HG02798 (cell line): ENCODE measurements around the gene TCF3.
"Not testable (repeated sequence)": the region's sequence is repeated elsewhere in the genome, so short reads cannot be mapped to it uniquely, and the experiment has no call there.

ENCODE experiments used
- ATAC-seq: cut with Tn5 transposase; IDR thresholded peaks from one replicate; pipeline ENCODE4 v1.9.1; 2021; ENCODE audit warnings: mild to moderate bottlenecking; ENCODE audit not compliant: unreplicated experiment, poor library complexity

The TCF3 gene

DNA sequence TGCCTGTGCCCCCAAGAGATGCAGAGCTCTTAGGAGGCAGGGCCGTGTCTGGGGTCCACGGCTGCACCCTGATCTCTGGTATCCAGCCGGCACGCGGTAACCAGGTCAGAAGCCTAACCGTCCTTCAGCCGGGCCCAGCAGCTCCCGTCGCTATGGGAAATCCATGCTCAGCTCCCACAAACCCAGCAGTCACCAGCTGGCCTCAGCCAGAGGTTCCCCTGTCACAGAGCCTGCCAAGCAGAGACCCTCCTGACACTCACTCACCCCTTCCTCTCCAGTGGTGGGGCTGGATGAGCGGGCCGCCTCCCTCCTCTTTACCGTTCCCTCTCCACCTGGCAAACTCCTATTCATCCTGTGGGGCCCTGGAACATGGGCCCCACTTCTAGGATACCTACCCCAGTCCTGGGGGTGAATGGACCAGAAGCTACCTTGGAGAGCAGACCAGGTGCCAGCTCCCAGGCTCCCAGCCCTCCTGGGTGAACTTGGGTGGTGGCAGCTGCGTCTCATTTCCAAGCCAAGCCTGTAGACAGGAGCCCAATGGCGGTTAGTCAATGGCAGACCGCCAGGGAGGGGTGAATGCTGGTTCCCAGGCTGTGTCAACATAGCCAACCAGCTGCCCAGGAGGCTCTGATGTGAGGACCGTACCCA is 21.4 kb upstream of the TCF3 start:
- no peak for ATAC-seq

DNA sequence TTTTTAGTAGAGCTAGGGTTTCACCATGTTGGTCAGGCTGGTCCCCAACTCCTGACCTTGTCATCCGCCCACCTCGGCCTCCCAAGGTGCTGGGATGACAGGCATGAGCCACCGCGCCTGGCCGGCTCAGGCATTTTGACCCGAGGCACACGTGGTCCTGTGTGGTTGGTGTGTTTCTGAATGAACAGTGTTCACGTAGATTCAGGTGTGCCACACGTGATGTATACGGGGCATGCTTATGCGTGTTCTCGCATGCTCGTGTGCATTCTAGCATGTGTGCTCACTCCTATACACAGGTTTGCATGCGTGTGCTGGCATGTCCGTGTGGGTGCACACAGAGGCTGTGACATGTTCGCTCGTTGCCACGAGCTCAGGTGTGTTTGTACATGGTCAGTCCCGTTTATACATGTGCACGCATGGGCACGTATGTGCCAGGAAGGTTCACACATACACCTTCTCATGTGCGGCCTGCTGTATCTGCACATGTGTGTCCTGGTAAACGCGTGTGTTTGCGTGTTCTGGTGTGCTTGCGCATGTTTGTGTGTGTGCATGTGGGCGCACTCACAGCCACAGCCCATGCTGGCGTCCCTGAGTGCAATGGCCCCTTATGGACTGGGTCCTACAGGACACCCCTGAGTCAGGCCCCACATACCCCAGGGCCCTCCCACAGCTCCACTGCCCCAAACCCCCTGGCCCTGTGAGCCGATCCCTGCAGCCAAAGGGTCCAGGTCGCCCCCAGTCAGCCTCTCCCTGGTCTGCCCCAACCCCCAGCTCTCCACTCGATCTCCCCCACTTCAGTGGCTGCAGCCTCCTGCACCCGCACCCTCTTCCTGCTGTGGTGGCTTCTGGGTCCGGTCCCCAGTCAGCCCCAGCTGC is 20.6 kb upstream of the TCF3 start:
- ATAC-seq: no peak

DNA sequence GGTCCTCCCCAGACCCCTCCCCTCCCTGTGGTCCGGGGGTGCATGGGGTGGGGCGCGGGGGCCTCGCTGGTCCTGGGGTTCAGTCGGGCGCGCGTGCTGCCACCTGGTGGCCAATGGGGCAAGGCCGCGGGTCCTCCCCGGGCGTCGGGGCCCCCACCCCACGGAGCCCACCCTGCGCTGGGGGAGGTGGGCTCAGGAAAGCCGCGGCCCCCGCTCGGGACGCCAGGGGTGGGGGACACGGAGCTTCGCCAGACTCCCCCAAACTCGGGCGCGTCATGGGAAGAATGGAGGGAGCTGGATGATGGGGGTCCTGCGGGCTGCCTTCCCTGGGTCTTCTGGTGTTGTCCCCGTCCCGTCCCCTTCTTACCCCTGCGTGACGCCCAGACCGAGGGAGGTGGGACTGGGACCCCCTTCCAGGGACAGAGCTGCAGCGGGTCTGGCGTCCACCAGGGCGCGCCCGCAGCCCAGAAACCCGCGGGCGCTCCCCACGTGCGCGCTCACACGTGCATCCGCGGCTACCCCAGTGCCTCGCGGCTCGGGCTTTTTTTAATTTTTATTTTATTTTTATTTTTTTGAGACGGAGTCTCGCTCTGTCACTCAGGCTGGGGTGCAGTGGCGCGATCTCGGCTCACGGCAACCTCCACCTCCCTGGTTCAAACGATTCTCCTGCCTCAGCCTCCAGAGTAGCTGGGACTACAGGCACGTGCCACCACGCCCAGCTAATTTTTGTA is 19.8 kb upstream of the TCF3 start:
- no peak for ATAC-seq

DNA sequence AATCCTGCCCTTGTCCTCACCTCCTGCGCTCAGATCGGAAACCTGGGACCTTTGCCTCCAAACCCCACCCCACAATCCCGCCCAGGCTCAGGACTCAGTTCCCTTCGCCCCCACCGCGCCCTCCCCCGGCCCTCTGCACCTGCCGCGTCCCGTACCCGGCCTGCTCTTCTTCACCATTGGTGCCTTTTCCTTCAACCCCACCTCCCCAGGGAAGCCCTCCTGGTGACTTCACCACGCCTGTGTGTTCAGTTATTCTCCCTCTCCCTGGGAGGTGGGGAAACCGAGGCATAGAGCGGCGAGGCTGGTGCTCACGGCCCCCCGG is 19.3 kb upstream of the TCF3 start:
- no peak for ATAC-seq

DNA sequence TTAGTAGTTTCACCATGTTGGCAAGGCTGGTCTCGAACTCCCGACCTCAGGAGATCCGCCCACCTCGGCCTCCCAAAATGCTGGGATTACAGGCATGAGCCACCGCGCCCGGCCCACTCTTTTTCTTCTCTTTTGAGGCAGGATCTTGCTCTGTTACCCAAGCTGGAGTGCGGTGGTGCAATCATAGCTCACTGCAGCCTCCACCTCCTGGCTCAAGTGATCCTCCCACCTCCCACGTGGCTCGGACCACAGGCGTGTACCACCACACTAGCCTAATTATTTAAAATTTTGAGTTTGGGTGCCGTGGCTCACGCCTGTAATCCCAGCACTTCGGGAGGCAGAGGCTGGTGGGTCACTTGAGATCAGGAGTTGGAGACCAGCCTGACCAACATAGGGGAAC is 18.3 kb upstream of the TCF3 start:
- ATAC-seq: not testable (repeated sequence)

DNA sequence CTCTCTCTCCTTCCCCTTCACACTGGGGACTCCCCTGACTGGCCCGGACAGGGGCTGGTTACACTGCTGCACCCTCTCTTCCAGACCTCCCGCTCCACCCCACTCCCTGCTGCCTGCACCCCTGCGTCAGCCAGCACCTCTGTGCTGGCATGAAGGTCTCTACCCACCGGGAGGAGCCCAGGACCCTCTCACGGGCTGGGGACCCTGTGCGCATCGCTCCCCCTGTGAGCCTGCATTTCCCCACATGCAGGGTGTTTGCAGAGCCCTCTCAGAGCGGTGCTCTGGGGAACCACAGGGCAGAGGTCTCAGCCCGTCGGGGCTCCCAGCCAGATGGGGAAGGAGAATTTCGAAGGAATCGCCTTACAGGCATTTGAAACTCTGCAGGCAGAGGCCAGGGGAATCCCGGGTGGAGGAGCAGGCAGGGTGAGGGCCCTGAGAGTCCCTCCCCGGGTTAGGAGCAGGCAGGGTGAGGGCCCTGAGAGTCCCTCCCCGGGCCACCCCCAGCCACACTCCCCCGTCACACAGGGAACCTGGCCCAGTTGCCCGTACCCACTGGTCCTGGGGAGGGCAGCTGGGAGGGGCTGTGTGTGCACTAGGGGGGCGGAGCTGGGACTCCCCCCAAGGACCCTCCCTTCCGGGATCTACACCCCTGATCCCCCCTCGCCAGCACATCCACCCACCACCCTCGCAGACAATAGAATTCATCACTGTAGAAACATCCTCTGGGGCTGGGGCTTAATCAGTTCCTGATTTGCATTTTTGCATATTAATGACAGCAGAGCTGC is 16.3 kb upstream of the TCF3 start:
- no peak for ATAC-seq

DNA sequence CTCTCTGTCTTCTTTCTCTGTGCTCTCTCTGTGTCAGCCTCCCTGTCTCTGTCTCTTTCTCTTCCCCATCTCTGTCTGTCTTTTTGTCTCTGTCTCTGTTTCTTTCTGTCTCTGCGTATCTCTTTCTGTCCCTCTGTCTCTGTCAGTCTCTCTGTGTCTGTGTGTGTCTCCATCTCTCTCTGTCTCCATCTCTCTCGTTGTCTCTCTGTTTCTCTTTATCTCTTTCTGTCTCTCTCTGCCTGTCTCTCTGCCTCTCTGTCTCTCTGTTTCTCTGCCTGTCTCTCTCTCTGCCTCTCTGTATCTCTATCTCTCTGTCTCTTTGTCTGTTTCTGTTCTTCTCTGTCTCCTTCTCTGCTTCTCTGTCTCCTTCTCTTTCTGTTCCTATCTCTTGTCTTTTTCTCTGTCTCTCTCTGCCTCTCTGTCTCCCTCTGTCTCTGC is 15.7 kb upstream of the TCF3 start:
- ATAC-seq: no peak

DNA sequence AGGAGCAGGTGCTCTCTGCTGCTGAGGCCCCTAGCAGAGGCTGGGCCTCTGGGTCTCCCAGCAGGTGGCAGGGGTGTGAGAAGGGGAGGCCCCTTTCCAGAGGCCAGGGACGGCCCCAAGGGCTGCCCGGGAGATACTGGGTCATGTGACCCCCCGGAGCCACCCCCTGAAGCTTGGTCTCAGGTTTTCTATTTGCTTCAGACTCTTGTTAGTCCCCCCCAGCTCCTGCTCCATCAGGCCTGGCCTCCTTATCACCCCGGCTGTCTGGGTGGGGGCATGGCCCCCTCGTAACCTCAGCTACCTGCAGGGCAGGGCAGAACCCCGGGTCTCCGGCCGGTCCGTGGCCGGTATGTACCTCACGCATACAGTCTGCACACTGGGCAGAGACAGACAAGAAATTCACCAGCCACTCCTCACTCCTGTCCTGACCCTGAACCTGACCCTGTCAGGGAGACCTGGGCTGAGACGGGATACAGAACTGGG is 13.2 kb upstream of the TCF3 start:
- peak; percentile 28 for ATAC-seq

DNA sequence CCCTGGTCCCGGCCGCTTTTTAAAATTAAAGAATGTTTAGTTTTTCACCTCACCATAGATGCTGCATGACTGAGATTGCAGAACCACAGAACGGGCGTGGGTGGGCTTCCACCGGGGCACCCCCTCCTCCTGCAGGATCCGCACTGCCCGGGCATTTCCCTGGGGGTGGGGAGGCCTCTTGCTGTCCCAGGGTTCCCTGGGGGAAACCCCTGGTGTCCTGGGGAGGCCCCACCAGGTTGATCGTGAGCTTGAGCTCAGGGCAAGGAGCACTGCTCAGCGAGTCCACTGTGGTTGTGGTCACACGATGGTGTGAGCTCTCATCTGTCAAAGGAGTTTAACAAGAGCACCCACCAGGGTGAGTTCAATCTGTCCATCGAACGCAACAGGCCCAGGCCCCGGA is 11.4 kb upstream of the TCF3 start:
- ATAC-seq: no peak

DNA sequence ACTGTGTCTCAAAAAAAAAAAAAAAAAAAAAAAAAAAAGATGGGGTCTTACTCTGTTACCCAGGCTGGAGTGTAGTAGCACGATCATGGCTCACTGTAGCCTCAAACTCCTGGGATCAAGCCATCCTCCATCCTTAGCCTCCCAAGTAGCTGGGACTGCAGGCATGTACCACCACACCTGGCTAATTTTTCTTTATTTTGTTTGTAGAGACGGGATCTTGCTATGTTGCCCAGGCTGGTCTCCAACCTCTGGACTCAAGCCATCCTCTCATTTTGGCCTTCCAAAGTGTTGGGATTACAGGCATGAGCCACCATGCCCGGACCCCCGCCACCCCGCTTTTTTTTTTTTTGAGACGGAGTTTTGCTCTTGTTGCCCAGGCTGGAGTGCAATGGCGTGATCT is 10.8 kb upstream of the TCF3 start:
- ATAC-seq: not testable (repeated sequence)

DNA sequence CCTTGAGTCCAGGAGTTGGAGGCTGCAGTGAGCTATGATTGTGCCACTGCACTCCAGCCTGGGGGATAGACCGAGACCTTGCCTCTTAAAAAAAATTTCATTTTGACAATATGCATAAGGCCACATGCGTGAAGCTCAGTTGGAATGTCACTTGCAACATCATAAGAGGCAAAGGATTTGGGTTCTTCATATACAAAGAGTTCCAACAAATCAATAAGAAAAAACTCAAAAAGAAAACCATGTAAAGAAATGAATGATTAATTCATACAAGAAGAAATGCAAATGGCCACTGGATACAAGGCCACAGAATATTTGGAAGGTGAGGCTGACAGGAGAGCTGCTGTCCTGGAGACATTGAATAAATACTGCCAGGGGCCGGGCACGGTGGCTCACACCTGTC is 9.6 kb upstream of the TCF3 start:
- no peak for ATAC-seq

DNA sequence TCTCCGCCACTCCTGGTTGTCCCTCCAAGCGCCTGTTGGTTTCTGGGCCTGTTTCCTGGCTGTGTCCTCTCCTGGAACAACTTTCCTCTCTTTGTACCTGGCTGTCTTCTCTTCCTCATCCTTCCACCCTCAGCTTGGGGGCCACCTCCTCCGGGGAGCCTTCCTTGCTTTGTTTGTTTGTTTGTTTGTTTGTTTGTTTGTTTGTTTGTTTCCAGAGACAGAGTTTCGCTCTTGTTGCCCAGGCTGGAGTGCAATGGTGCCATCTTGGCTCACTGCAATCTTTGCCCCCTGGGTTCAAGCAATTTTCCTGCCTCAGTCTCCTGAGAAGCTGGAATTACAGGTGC is 6.6 kb upstream of the TCF3 start:
- no peak for ATAC-seq

DNA sequence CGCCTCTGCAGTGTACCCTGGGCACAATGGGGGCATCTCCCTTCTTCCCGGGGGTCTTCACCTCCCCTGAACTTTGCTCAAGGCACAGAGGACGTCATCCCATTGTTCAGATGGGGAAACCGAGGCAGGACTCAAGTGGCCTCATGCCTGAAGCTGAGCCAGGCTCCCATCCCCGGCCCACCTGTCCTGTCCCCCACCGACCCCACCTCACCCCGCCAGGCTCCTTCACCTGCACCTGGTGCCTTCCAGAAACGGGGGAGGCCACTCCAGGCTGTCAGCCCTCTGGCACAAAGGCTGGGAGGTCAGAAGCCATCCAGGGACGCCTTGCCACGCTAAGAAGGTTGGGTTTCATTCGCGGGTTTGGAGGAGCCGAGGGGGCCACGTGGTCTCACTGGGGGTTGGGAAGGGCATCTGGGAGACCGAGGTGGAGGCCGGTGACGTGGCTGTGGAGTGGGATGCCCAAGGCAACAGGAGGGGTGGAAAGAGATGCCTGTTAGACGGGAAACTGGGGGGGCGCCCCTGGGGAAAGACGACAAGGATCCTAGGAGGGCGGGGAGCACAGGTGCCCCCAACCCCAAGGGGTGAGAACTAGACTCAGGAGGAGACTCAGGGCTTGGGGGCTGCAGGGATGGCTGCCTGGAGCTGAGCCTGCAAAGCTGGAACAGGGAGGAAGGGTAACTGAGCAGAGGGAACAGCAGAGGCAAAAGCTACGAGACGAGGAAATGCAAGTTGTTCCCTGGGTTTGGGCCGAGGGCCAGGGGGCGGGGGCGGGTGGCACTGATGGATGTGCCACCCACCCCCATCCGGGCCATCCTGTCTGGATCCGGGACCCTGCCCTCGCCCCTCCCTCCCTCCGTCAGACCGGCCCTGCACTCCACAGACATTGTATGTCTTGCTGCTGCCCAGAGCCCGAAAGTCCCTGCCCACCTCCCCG is 6.0 kb upstream of the TCF3 start:
- ATAC-seq: no peak

DNA sequence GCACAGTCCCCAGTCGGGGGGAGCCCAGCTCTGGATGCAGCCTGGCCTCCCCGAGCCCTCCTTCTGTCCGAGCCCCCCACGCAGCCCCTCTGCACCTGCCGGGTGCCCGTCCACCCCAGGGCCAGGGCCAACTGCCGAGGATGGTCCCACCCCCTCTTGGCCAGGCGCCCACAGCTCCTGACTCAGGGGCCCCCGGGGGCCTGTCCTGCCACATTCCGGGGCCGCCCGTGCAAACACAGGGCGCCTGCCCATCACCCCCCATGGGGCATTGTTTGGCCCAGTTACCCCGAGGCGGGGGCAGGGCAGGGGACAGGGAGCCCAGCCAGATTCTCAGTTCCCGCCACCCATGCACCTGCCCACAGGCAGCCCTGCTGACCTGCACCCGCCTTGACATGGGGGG is 5.3 kb upstream of the TCF3 start:
- ATAC-seq: no peak

DNA sequence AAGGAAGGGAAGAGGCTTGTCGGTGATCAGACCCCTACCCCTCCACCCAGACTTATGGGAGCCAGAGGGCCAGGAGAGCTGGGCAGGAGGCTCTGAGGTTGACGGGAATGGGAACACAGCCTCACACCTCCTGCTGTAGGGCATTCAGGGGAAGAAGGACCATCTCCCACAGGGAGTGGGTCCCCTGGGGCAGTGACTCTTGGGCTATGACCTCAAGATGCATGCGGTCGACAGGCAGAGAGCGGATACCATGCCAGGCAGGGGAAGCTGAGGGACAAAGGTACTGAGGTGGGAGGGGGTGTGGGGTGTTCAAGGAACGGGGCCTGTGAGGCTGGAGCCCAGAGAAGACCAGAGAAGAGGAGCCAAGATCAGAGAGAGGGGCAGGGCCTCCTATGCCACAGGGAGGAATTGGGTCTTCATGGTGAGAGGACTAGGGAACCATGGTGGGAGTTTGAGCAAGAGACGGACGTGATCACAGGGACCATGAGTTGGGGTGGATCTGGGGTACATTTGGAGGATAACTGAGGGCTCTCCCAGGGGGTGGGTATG is 4.6 kb upstream of the TCF3 start:
- ATAC-seq: no peak

DNA sequence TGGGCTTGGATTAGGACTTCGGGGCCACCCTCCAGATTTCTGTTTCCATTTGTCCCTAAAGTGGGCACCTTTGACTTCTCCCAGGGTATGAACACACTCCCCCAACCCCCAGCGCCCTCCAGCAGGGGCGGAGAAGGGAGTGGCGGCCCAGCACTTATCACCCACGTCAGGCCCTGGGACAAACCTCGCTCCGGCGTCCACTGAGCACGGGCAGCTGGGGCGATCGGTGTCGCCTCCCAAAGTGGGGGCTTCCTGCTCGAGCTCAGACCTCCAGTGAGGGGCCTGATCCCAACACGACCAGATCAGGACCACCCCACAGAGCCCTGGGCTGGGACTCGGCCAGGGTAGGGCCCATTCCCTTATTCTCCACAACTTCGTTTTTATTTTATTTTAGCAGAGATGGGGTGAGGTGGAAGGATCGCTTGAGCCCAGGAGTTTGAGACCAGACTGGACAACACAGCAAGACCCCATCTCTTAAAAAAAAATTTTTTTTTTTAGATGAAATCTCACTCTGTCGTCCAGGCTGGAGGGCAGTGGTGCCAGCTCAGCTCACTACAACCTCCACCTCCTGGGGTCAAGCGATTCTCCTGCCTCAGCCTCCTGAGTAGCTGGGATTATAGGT is 3.7 kb upstream of the TCF3 start:
- ATAC-seq: no peak

DNA sequence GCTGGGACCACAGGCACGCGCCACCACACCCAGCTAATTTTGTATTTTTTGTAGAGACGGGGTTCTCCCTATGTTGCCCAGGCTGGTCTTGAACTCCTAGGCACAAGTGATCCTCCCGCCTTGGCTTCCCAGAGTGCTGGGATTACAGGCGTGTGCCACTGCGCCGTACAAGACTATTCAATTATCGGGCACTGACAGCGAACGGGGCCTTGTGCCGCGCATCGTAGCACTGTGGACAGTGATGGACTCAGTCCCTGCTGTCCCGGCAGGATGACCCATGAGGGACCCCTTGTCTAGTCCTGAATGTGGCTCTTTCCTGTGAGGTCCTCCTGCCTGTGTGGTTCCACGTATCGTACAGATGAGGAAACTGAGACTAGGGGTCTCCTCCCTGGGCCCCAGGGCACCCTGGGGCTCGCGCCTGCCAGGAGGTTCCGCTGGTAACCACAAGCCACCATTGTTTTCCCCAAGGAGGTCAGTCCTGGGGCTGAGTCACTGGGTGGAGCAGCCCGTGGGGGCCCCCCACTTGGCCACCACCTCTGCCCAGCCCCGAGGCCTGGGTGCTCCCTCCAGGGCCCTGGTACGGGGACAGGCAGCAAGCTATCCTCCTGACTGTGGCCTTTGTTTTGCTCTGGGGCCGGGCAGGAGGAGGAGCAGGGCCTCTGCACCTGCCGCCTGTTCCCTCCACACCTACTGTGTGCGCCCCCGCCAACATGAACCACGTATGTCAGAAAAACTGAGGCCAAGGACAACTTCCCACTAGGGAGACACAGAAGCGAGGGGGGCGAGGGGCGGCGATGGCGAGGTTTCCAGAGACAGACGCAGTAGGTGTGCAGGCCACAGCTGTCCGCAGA is 2.9 kb upstream of the TCF3 start:
- no peak for ATAC-seq
